Panc1 (cell line): ENCODE results near the gene TRPC3. TPM values are rescaled to one million over a fixed set of nuclear protein-coding genes. Genes with fewer than 3 reads are reported as not detected.

Source experiments
- ATAC-seq: fragments of 200-7000 bp; cut with Tn5 transposase; 2 replicates; pipeline ENCODE4 v1.9.1; 2020; ENCODE audit warnings: mild to moderate bottlenecking, moderate library complexity
- BruUV-seq: library from RNA; stranded (reverse); fragments of 400-500 nt; replicated peaks from 2 replicates; lab custom pipeline; 2021; lab: Mats Ljungman, UMichigan
- CTCF ChIA-PET: fragments of 300-600 bp; sonication (Branson Sonifier 250); formaldehyde crosslinking; loops from one replicate; lab custom pipeline; 2022; ENCODE audit warnings: antibody characterized with exemption; lab: Charles Lee
- POLR2A ChIA-PET: fragments of 300-600 bp; sonication (Branson Sonifier 250); formaldehyde crosslinking; loops from one replicate; lab custom pipeline; 2022; ENCODE audit warnings: antibody characterized with exemption; lab: Charles Lee
- DNase-seq: peaks from one replicate; pipeline ENCODE4 v3.0.0-alpha.2; 2010; ENCODE audit warnings: low read depth, low spot score
- H3K27ac ChIP-seq: 2 replicates; pipeline ENCODE4 v1.5.1; 2011; ENCODE audit warnings: mild to moderate bottlenecking, low read length, inconsistent platforms
- H3K27me3 ChIP-seq: fragments of 200-500 bp; sonication (Bioruptor generic); 2 replicates; pipeline ENCODE4 v1.6.0; 2014; ENCODE audit warnings: low read length, inconsistent platforms; ENCODE audit not compliant: control insufficient read depth, insufficient read depth
- H3K36me3 ChIP-seq: fragments of 200-500 bp; sonication (Bioruptor generic); 2 replicates; pipeline ENCODE4 v1.5.1; 2014; ENCODE audit warnings: inconsistent platforms, mild to moderate bottlenecking, low read length, moderate library complexity; ENCODE audit not compliant: control insufficient read depth, insufficient read depth
- H3K4me1 ChIP-seq: 2 replicates; pipeline ENCODE4 v1.5.1; 2011; ENCODE audit warnings: inconsistent platforms, mild to moderate bottlenecking, low read length, moderate library complexity; ENCODE audit not compliant: control insufficient read depth, insufficient read depth
- H3K4me3 ChIP-seq, 2 experiments: 2 replicates each; pipeline ENCODE4 v1.5.1; 2011 to 2012; ENCODE audit warnings: low read depth in 2 of 2, low read length in 2 of 2, mild to moderate bottlenecking in 2 of 2, inconsistent platforms in 1 of 2, moderate library complexity in 1 of 2
- H3K9me3 ChIP-seq: fragments of 200-500 bp; sonication (Bioruptor generic); 2 replicates; pipeline ENCODE4 v1.5.1; 2014; ENCODE audit warnings: low read depth, mild to moderate bottlenecking, inconsistent platforms, low read length, moderate library complexity; ENCODE audit not compliant: control insufficient read depth, insufficient read depth
- CTCF ChIP-seq: fragments of 450-650 bp; IDR thresholded peaks from 2 replicates; pipeline ENCODE4 v1.5.1; 2017; ENCODE audit warnings: mild to moderate bottlenecking
- POLR2AphosphoS5 ChIP-seq: IDR thresholded peaks from 2 replicates; pipeline ENCODE4 v1.6.1; 2012; ENCODE audit warnings: mild to moderate bottlenecking, low read depth, low read length, moderate library complexity
- REST ChIP-seq, 2 experiments: IDR thresholded peaks; 2 replicates each; pipeline ENCODE4 v1.6.1; 2011 to 2012; ENCODE audit warnings: low read depth in 2 of 2, control low read depth in 1 of 2, low read length in 1 of 2, mild to moderate bottlenecking in 1 of 2, moderate library complexity in 1 of 2; ENCODE audit not compliant: insufficient read depth in 1 of 2
- SIN3A ChIP-seq: IDR thresholded peaks from 2 replicates; pipeline ENCODE4 v1.6.1; 2012; ENCODE audit warnings: low read depth, mild to moderate bottlenecking, low read length, moderate library complexity, borderline replicate concordance; ENCODE audit not compliant: insufficient read depth
- TCF7L2 ChIP-seq: IDR thresholded peaks from 2 replicates; pipeline ENCODE4 v1.6.1; 2011; ENCODE audit warnings: mild to moderate bottlenecking, low read depth, low read length, inconsistent platforms
- in situ Hi-C: cut with HindIII; loops from 2 replicates; pipeline ENCODE4 v1.10.0; 2016; ENCODE audit warnings: low sequenced_read_pairs, low pct_unique_long_range_greater_than_20kb
- intact Hi-C: fragments of 100-400 bp; cut with micrococcal nuclease; formaldehyde crosslinking; loops from one replicate; pipeline ENCODE4 v1.10.0; 2022; ENCODE audit not compliant: unreplicated experiment
- total RNA-seq: library from RNA; stranded (reverse); gene quantifications from one replicate; pipeline ENCODE4 v1.2.1, GENCODE V29; 2021; ENCODE audit not compliant: unreplicated experiment

Gene TRPC3
- total RNA-seq, 1 experiment from 2014 or later: 0.08 TPM

GRCh38 chr4:121980643-121981042 lies 28.8 kb upstream of the TRPC3 start:
- in situ Hi-C loops: no loop called here

GRCh38 chr4:121978172-121978516 lies 26.3 kb upstream of the TRPC3 start:
- TF ChIP-seq POLR2AphosphoS5: no peak
- no peak for TF ChIP-seq CTCF
- no peak for TF ChIP-seq TCF7L2
- no peak for TF ChIP-seq SIN3A
- TF ChIP-seq REST (IDR thresholded peaks at IDR 0.05; ENCODE audit: insufficient read depth in 1 of 2, low read depth in 2 of 2, low read length in 1 of 2): no peak
- H3K27me3 ChIP-seq: no peaks in the 10 kb centered on the region; the same call in 1 of the 2 replicates
- ChIA-PET POLR2A (no interaction called here), CTCF (no interaction called here)
- BruUV-seq: no TSS peak
- no peak for ATAC-seq
- no peaks in the 10 kb centered on the region for H3K9me3 ChIP-seq
- intact Hi-C loops (no loop called here), in situ Hi-C loops (no loop called here)
- no peak overlapping the region for H3K4me3 ChIP-seq
- no peak overlapping the region for H3K27ac ChIP-seq
- no peak for DNase-seq
- no peaks in the 10 kb centered on the region for H3K36me3 ChIP-seq
- no peaks in the 10 kb centered on the region for H3K4me1 ChIP-seq

More at GRCh38 chr4:121980643-121981042, 28.8 kb upstream of the TRPC3 start:
- Histone ChIP-seq H3K27ac (no peak overlapping the region), H3K4me3 (no peak overlapping the region), H3K9me3 (no peaks in the 10 kb centered on the region), H3K27me3 (no peaks in the 10 kb centered on the region; the same call in 1 of the 2 replicates), H3K36me3 (no peaks in the 10 kb centered on the region), H3K4me1 (no peaks in the 10 kb centered on the region)
- DNase-seq: no peak
- BruUV-seq: no TSS peak
- CTCF ChIA-PET: no interaction called here
- intact Hi-C loops: no loop called here
- POLR2A ChIA-PET: no interaction called here
- TF ChIP-seq REST (IDR thresholded peaks at IDR 0.05; ENCODE audit: insufficient read depth in 1 of 2, low read depth in 2 of 2, low read length in 1 of 2) (no peak), CTCF (no peak), POLR2AphosphoS5 (no peak), TCF7L2 (no peak), SIN3A (no peak)
- no peak for ATAC-seq
